ENCODE data around the gene CENPP.

DNA sequence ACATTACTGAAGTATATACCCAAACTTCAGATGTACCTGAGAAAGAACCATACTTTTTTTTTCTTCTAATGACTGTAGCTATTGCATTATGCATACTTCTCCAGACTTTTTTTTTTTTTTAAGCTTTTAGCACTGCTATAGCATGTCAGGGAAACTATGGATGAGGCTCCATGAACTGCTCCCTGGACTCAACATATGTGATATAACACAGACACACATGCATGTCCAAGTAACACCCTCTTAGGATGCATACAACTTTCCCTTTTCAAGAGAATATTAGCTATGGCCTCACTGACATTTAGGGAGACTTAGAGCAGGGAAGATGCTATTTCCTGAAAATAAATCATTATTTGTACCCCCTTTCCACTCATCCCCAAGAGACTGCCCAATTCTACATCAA is 157.1 kb downstream of the CENPP start:
- TF ChIP-seq ESRRA (IDR thresholded peaks at IDR 0.05; ENCODE audit: borderline replicate concordance, low read length) (no peak), PBX3 (IDR thresholded peaks at IDR 0.05) (no peak), KDM1A (IDR thresholded peaks at IDR 0.05; ENCODE audit: low read depth) (no peak), CBX2 (IDR thresholded peaks at IDR 0.05; ENCODE audit: borderline replicate concordance, low read depth) (no peak), USF2 (IDR thresholded peaks at IDR 0.05) (no peak), EP300 (IDR thresholded peaks at IDR 0.05) (no peak), CTCF (IDR thresholded peaks at IDR 0.05) (no peak), RAD21 (conservative IDR thresholded peaks at IDR 0.05 in 1 of 2, IDR thresholded peaks at IDR 0.05 in 1 of 2) (no peak), POLR2A (IDR thresholded peaks at IDR 0.05; ENCODE audit: low read length) (no peak), BHLHE40 (IDR thresholded peaks at IDR 0.05; ENCODE audit: low read depth, low read length) (no peak), MAZ (IDR thresholded peaks at IDR 0.05; ENCODE audit: borderline replicate concordance, low read depth, low read length) (no peak), ZC3H11A (IDR thresholded peaks at IDR 0.05) (no peak)
- TF ChIP-seq, protein P1, sequence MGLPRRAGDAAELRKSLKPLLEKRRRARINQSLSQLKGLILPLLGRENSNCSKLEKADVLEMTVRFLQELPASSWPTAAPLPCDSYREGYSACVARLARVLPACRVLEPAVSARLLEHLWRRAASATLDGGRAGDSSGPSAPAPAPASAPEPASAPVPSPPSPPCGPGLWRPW (IDR thresholded peaks at IDR 0.05): no peak
- TF ChIP-seq, protein P2, sequence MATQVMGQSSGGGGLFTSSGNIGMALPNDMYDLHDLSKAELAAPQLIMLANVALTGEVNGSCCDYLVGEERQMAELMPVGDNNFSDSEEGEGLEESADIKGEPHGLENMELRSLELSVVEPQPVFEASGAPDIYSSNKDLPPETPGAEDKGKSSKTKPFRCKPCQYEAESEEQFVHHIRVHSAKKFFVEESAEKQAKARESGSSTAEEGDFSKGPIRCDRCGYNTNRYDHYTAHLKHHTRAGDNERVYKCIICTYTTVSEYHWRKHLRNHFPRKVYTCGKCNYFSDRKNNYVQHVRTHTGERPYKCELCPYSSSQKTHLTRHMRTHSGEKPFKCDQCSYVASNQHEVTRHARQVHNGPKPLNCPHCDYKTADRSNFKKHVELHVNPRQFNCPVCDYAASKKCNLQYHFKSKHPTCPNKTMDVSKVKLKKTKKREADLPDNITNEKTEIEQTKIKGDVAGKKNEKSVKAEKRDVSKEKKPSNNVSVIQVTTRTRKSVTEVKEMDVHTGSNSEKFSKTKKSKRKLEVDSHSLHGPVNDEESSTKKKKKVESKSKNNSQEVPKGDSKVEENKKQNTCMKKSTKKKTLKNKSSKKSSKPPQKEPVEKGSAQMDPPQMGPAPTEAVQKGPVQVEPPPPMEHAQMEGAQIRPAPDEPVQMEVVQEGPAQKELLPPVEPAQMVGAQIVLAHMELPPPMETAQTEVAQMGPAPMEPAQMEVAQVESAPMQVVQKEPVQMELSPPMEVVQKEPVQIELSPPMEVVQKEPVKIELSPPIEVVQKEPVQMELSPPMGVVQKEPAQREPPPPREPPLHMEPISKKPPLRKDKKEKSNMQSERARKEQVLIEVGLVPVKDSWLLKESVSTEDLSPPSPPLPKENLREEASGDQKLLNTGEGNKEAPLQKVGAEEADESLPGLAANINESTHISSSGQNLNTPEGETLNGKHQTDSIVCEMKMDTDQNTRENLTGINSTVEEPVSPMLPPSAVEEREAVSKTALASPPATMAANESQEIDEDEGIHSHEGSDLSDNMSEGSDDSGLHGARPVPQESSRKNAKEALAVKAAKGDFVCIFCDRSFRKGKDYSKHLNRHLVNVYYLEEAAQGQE (IDR thresholded peaks at IDR 0.05): no peak

Data from A549 (cell line).